HG03139 (cell line): ENCODE measurements around the gene TSR2.
"Not testable (repeated sequence)": the region's sequence is repeated elsewhere in the genome, so short reads cannot be mapped to it uniquely, and the experiment has no call there.

Experiments used
- ATAC-seq: cut with Tn5 transposase; IDR thresholded peaks from one replicate; pipeline ENCODE4 v1.9.1; 2021; ENCODE audit not compliant: unreplicated experiment

TSR2 gene

GRCh38 chrX:54470054-54470760, 30.0 kb downstream of the TSR2 start:
- ATAC-seq: no peak

DNA sequence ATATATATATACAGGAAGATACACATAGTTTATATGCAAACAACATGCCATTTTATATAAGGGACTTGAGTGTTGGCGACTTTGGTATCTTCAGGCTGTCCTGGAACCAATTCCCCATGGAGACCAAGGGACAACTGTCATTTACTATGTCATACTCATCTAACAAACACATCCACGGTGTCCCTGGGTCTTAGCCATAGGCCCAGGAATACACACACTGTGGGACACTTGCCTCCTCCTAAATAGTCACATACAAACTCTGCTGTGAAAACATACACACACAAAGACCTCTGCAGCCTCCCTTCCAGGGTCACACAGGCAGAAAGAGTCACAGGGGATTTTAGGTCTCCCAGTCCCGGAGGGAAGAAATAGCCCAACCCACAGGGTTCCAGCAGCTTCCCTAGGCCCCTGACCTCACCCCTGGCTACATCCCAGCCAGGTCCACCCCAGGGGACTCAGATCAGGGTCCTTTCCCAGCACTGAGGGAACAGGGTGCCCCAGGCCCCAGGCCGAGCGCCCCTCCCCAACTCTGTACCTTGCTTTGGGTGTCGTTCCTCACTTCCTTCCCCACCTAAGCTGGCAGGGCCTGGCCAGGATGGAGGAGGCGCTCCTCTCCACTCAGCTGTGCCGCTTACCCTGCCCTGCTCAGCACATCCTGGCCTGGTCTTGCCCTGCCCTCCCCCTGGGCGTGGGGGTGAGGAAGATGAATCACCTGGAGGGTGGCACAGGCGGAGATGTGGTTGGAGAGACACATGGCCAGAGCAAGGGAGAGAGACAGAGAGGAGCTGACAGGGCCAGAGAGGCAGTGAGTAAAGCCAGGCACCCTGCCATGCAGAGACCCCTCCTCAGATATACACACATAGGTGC, 34.0 kb downstream of the TSR2 start:
- ATAC-seq: no peak

DNA sequence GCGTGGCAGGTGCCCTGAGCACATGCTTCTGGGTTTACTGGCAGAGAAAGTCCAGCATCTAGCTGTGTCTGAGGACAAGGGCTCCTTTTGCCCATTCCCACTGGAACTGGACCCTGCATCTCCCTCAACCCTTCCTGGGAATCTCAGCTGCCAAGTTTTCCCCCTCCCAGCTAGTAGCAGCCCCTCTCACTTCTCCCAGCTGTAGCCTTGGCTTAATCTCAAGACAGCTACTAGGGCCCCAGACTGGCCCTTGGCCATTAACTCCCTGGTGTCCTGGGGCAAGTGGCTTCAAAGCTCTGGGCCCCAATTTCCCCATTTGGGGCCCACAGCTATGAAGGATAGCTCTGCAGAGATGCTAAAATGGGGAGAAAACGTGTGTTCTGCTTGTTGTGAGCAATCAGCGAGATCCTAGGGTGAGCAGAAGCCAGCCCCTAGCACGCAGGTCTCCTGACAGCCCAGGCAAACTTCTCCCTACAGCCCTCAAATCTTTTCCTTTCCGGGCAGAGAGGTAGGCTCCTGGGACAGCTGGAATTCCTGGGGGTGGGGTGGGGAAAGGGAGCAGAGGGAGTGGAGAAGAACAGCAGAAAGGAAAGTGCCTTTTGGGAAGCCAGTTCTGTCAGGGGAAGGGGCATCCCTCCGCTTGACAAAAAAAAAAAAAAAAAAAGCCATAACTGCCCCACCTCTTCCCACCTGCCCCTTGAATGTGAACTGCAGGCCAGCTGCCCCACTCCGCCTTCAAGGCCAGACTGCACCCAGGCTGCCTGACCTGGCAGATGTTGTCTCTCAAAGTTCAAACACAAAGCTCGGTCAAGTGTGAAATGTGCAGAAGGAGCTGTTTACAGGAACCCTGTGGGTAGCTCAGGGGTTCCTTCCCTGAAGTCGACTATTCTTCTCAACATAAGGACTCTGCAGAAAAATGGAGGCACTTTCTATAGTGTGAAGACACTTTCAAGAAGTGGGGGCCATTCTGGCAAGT, 39.2 kb downstream of the TSR2 start:
- no peak for ATAC-seq

- no peak for ATAC-seq
These were observed 42.8 kb downstream of the TSR2 start for GRCh38 chrX:54482839-54483593.

GRCh38 chrX:54483946-54484345, 43.7 kb downstream of the TSR2 start:
- ATAC-seq: no peak

GRCh38 chrX:54484666-54485065, 44.5 kb downstream of the TSR2 start:
- no peak for ATAC-seq

GRCh38 chrX:54489819-54490218, 49.6 kb downstream of the TSR2 start:
- ATAC-seq: not testable (repeated sequence)

DNA sequence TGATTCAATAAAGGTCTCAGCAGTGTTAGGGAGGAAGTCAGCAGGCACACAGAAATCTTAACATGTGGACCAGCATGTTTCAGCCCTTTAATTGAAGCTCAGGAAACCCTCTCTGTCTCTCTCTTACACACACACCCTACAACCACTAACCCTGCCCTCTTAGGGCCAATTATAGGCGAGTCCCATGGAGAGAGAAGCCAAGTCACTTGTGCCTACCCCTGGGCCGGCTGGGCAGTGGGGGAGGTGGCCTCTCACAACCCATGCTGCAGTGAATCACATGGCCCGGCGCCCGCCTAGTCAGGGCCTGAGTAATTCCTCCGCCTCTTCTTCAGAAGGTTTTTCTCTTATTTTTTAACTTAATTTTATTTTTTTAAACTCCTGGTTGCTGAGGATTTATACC, 52.1 kb downstream of the TSR2 start:
- no peak for ATAC-seq

DNA sequence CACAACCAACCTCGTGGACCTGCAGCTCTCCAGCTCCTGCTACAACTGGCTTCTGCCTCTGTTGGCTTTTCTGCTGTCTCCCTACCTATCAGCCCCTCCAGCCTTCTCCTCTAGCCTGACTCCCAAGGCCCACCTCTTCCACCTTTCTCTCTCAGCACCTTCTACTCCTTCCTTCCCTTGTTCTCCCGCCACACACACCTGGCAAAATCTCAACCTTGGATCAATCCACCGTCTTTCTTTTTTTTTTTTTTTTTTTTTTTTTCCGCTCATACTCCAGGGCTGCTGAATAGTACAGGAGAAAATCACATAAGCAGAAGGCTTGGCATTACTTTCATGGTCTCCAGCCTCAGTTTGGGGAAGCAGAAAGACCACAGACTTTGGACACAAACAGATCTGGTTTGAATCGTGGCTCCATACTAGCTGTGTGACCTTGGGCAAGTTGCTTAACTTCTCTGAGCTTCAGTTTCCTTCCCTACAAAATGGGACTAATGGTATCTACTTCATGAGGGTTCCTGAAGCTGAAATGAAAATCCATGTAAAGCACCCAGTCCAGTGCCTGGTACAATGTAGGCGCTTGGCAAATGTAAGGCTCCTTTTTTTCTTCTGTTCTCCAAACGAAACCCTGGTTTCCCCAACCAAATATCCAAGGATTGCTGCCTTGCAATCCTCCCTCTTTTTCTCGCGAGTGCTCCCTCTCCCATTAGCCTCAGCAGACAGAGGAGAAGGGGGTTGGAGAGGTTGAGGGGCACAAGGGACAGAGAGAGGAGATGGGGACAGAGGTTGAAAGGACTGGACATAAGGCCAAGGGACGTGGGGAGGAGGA, 54.2 kb downstream of the TSR2 start:
- no peak for ATAC-seq
